Liver (tissue), 9 donors: ENCODE measurements around the gene WWOX. TPM values are rescaled to one million over a fixed set of nuclear protein-coding genes. Genes with fewer than 3 reads are reported as not detected.

Experiments used
- DNase-seq: peaks from one replicate; pipeline ENCODE4 v3.0.0-alpha.2; 2017; ENCODE audit warnings: low spot score
- H3K27ac ChIP-seq, 2 donors: one replicate each; pipeline ENCODE4 v1.7.0; 2013; ENCODE audit warnings: inconsistent platforms in 2 of 2, low read length in 2 of 2, control low read depth in 1 of 2, low read depth in 1 of 2, mild to moderate bottlenecking in 1 of 2
- H3K27me3 ChIP-seq, 4 donors: one replicate each; pipeline versions ENCODE4 v1.6.1 to v1.7.0; 2013; ENCODE audit warnings: low read length in 3 of 4, inconsistent platforms in 1 of 4, mild to moderate bottlenecking in 1 of 4, moderate library complexity in 1 of 4; ENCODE audit not compliant: control insufficient read depth in 4 of 4, insufficient read depth in 4 of 4
- H3K36me3 ChIP-seq, 4 donors: one replicate each; pipeline versions ENCODE4 v1.6.1 to v1.7.0; 2013; ENCODE audit warnings: low read length in 3 of 4, mild to moderate bottlenecking in 3 of 4, low read depth in 1 of 4, moderate library complexity in 1 of 4; ENCODE audit not compliant: control insufficient read depth in 4 of 4, insufficient read depth in 3 of 4
- H3K4me1 ChIP-seq, 4 donors: one replicate each; pipeline versions ENCODE4 v1.6.1 to v1.7.0; 2013; ENCODE audit warnings: low read length in 3 of 4, mild to moderate bottlenecking in 3 of 4, moderate library complexity in 1 of 4; ENCODE audit not compliant: control insufficient read depth in 4 of 4, insufficient read depth in 4 of 4
- H3K4me3 ChIP-seq, 3 donors: one replicate each; pipeline versions ENCODE4 v1.6.1 to v1.7.0; 2013; ENCODE audit warnings: low read length in 3 of 3, control low read depth in 1 of 3, low read depth in 1 of 3, mild to moderate bottlenecking in 1 of 3
- H3K9ac ChIP-seq, 2 donors: one replicate each; pipeline ENCODE4 v1.7.0; 2013; ENCODE audit warnings: low read length in 2 of 2, mild to moderate bottlenecking in 2 of 2, moderate library complexity in 2 of 2, control low read depth in 1 of 2, low read depth in 1 of 2
- H3K9me3 ChIP-seq, 4 donors: one replicate each; pipeline versions ENCODE4 v1.6.1 to v1.7.0; 2013; ENCODE audit warnings: low read length in 3 of 4; ENCODE audit not compliant: control insufficient read depth in 4 of 4
- EGR1 ChIP-seq, 2 donors: IDR thresholded peaks; 2 replicates each; pipeline ENCODE4 v1.6.1; 2016 to 2018; ENCODE audit warnings: antibody characterized with exemption in 2 of 2, low read depth in 2 of 2
- FOXA1 ChIP-seq: IDR thresholded peaks from 2 replicates; pipeline ENCODE4 v1.6.1; 2016; ENCODE audit warnings: antibody characterized with exemption
- FOXA2 ChIP-seq: IDR thresholded peaks from 2 replicates; pipeline ENCODE4 v1.6.1; 2016; ENCODE audit warnings: antibody characterized with exemption
- GABPA ChIP-seq, 2 donors: IDR thresholded peaks in 1 of 2; conservative IDR thresholded peaks in 1 of 2; 2 replicates each; pipeline ENCODE4 v1.6.1; 2016; ENCODE audit warnings: antibody characterized with exemption in 2 of 2, mild to moderate bottlenecking in 1 of 2, moderate library complexity in 1 of 2
- HNF4A ChIP-seq, 2 donors: conservative IDR thresholded peaks; 2 replicates each; pipeline ENCODE4 v1.6.1; 2016; ENCODE audit warnings: antibody characterized with exemption in 2 of 2, mild to moderate bottlenecking in 2 of 2
- HNF4G ChIP-seq: IDR thresholded peaks from 2 replicates; pipeline ENCODE4 v1.6.1; 2016; ENCODE audit warnings: antibody characterized with exemption
- JUND ChIP-seq, 2 donors: IDR thresholded peaks; 2 replicates each; pipeline ENCODE4 v1.6.1; 2016; ENCODE audit warnings: antibody characterized with exemption in 2 of 2
- NR2F2 ChIP-seq: IDR thresholded peaks from 2 replicates; pipeline ENCODE4 v1.6.1; 2016; ENCODE audit warnings: antibody characterized with exemption
- RAD21 ChIP-seq, 2 donors: IDR thresholded peaks; 2 replicates each; pipeline ENCODE4 v1.6.1; 2016; ENCODE audit warnings: antibody characterized with exemption in 2 of 2, mild to moderate bottlenecking in 2 of 2
- RXRA ChIP-seq, 2 donors: IDR thresholded peaks; 2 replicates each; pipeline ENCODE4 v1.6.1; 2017 to 2018; ENCODE audit warnings: antibody characterized with exemption in 2 of 2, mild to moderate bottlenecking in 1 of 2
- SP1 ChIP-seq: IDR thresholded peaks from 2 replicates; pipeline ENCODE4 v1.6.1; 2018; ENCODE audit warnings: antibody characterized with exemption, mild to moderate bottlenecking
- TAF1 ChIP-seq: conservative IDR thresholded peaks from 2 replicates; pipeline ENCODE4 v1.6.1; 2016; ENCODE audit warnings: antibody characterized with exemption, mild to moderate bottlenecking
- YY1 ChIP-seq: IDR thresholded peaks from 2 replicates; pipeline ENCODE4 v1.6.1; 2016; ENCODE audit warnings: antibody characterized with exemption, mild to moderate bottlenecking
- WGBS: extraction: QIAGEN DNeasy Blood & Tissue Kit; methylation state at CpG from one replicate; pipeline ENCODE4 v1.1.7; 2013; 5-methylcytosine and 5-hydroxymethylcytosine counted together
- polyA plus RNA-seq, 2 donors: library from polyadenylated mRNA; stranded (reverse) in 1 of 2; unstranded in 1 of 2; fragments of 200-250 nt in 1 of 2; fragments of >200 nt in 1 of 2; fragmentation: Nextera tagmentation in 1 of 2; extraction: Ambion mirVana in 1 of 2; gene quantifications; one replicate each; pipeline versions ENCODE4 v1.2.1 to v1.2.3, GENCODE V29; 2013 to 2015
- total RNA-seq, 2 donors: library from RNA; depleted of rRNA; stranded (reverse); fragments of >200 nt; gene quantifications; one replicate each; pipeline ENCODE4 v1.2.3, GENCODE V29; 2014
- TF ChIP-seq, protein P1 (sequence below): fragments of 150-350 bp; IDR thresholded peaks from 2 replicates; pipeline ENCODE4 v1.5.1; 2017; ENCODE audit warnings: improper control_type of control experiment, low read depth, low read length; ENCODE audit not compliant: missing input control
- TF ChIP-seq, protein P2 (sequence below): IDR thresholded peaks from 2 replicates; pipeline ENCODE4 v1.6.1; 2016; ENCODE audit warnings: antibody characterized with exemption, mild to moderate bottlenecking
- TF ChIP-seq, protein P3 (sequence below): IDR thresholded peaks from 2 replicates; pipeline ENCODE4 v1.6.1; 2016; ENCODE audit warnings: antibody characterized with exemption
- TF ChIP-seq, protein P4 (sequence below): IDR thresholded peaks from 2 replicates; pipeline ENCODE4 v1.6.1; 2016; ENCODE audit warnings: antibody characterized with exemption
- TF ChIP-seq, protein P5 (sequence below): IDR thresholded peaks from 2 replicates; pipeline ENCODE4 v1.6.1; 2016; ENCODE audit warnings: antibody characterized with exemption
- donor health status: healthy.
- donor health status: healthy.
- donor health status: healthy.
- donor health status: healthy.
- donor health status: healthy.

The WWOX gene
- total and polyA plus RNA-seq, 4 donors: 9.8 to 46.0 (median 15.3) TPM

DNA sequence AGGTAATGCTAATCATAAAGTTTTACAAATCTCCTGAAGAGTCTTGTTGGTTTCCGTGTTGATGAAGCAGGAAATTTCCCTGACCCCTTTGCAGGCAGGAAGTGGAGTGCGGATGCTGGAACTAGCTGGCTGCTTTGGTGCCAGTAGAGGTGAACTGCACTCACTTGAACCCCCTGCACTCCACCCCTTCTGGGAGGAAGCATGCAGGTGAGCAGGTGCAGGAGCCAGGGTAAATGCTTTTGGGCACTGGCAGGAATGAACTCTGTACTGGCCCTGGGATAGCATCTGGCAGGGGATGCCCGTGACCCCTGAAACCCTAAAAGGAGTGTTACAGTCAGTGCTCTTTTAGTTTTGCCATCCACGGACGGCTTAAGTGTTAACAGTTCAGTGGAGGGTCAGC is 430.4 kb downstream of the WWOX start:
- Histone ChIP-seq H3K36me3 (no peaks in the 10 kb centered on the region), H3K4me3 (no peak overlapping the region), H3K9me3 (no peaks in the 10 kb centered on the region), H3K4me1 (no peaks in the 10 kb centered on the region), H3K27ac (no peak overlapping the region), H3K9ac (no peak overlapping the region), H3K27me3 (no peaks in the 10 kb centered on the region)
- 66% methylated on average over 5 of the region's 5 CpGs for WGBS
- no peak for TF ChIP-seq FOXA1
- TF ChIP-seq TAF1: no peak
- TF ChIP-seq, protein P1, sequence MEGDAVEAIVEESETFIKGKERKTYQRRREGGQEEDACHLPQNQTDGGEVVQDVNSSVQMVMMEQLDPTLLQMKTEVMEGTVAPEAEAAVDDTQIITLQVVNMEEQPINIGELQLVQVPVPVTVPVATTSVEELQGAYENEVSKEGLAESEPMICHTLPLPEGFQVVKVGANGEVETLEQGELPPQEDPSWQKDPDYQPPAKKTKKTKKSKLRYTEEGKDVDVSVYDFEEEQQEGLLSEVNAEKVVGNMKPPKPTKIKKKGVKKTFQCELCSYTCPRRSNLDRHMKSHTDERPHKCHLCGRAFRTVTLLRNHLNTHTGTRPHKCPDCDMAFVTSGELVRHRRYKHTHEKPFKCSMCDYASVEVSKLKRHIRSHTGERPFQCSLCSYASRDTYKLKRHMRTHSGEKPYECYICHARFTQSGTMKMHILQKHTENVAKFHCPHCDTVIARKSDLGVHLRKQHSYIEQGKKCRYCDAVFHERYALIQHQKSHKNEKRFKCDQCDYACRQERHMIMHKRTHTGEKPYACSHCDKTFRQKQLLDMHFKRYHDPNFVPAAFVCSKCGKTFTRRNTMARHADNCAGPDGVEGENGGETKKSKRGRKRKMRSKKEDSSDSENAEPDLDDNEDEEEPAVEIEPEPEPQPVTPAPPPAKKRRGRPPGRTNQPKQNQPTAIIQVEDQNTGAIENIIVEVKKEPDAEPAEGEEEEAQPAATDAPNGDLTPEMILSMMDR: no peak
- no peak for TF ChIP-seq SP1
- no peak for TF ChIP-seq FOXA2
- no peak for TF ChIP-seq HNF4G
- TF ChIP-seq, protein P2, sequence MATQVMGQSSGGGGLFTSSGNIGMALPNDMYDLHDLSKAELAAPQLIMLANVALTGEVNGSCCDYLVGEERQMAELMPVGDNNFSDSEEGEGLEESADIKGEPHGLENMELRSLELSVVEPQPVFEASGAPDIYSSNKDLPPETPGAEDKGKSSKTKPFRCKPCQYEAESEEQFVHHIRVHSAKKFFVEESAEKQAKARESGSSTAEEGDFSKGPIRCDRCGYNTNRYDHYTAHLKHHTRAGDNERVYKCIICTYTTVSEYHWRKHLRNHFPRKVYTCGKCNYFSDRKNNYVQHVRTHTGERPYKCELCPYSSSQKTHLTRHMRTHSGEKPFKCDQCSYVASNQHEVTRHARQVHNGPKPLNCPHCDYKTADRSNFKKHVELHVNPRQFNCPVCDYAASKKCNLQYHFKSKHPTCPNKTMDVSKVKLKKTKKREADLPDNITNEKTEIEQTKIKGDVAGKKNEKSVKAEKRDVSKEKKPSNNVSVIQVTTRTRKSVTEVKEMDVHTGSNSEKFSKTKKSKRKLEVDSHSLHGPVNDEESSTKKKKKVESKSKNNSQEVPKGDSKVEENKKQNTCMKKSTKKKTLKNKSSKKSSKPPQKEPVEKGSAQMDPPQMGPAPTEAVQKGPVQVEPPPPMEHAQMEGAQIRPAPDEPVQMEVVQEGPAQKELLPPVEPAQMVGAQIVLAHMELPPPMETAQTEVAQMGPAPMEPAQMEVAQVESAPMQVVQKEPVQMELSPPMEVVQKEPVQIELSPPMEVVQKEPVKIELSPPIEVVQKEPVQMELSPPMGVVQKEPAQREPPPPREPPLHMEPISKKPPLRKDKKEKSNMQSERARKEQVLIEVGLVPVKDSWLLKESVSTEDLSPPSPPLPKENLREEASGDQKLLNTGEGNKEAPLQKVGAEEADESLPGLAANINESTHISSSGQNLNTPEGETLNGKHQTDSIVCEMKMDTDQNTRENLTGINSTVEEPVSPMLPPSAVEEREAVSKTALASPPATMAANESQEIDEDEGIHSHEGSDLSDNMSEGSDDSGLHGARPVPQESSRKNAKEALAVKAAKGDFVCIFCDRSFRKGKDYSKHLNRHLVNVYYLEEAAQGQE: no peak
- no peak for TF ChIP-seq GABPA (IDR thresholded peaks at IDR 0.05 in 1 of 2, conservative IDR thresholded peaks at IDR 0.05 in 1 of 2)
- TF ChIP-seq NR2F2: no peak
- TF ChIP-seq, protein P3, sequence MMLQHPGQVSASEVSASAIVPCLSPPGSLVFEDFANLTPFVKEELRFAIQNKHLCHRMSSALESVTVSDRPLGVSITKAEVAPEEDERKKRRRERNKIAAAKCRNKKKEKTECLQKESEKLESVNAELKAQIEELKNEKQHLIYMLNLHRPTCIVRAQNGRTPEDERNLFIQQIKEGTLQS: no peak
- no peak for TF ChIP-seq YY1
- TF ChIP-seq RAD21 (IDR thresholded peaks at IDR 0.05): no peak
- TF ChIP-seq, protein P4, sequence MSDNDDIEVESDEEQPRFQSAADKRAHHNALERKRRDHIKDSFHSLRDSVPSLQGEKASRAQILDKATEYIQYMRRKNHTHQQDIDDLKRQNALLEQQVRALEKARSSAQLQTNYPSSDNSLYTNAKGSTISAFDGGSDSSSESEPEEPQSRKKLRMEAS: no peak
- TF ChIP-seq HNF4A (conservative IDR thresholded peaks at IDR 0.05): no peak
- TF ChIP-seq EGR1 (IDR thresholded peaks at IDR 0.05; ENCODE audit: low read depth in 2 of 2): no peak
- TF ChIP-seq, protein P5, sequence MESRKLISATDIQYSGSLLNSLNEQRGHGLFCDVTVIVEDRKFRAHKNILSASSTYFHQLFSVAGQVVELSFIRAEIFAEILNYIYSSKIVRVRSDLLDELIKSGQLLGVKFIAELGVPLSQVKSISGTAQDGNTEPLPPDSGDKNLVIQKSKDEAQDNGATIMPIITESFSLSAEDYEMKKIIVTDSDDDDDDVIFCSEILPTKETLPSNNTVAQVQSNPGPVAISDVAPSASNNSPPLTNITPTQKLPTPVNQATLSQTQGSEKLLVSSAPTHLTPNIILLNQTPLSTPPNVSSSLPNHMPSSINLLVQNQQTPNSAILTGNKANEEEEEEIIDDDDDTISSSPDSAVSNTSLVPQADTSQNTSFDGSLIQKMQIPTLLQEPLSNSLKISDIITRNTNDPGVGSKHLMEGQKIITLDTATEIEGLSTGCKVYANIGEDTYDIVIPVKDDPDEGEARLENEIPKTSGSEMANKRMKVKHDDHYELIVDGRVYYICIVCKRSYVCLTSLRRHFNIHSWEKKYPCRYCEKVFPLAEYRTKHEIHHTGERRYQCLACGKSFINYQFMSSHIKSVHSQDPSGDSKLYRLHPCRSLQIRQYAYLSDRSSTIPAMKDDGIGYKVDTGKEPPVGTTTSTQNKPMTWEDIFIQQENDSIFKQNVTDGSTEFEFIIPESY: no peak
- no peak for TF ChIP-seq RXRA (IDR thresholded peaks at IDR 0.05)
- TF ChIP-seq JUND (IDR thresholded peaks at IDR 0.05): no peak
- DNase-seq: no peak
